Mesenchymal stem cell (in vitro differentiated cells and primary cell): ENCODE results near the gene SLN.
A peak's percentile ranks its signal among the peaks of the same experiment; 100 is the strongest.

Source experiments
- DNase-seq: peaks from one replicate; pipeline ENCODE4 v3.0.0-alpha.2; 2013
- H2AFZ ChIP-seq: one replicate; pipeline ENCODE4 v1.6.1; 2013; ENCODE audit warnings: low read depth, mild to moderate bottlenecking, control low read depth, inconsistent platforms, low read length, moderate library complexity
- H2AK5ac ChIP-seq: 2 replicates; pipeline ENCODE4 v1.6.1; 2013; ENCODE audit warnings: low read length, moderate library complexity, mild to moderate bottlenecking, inconsistent platforms; ENCODE audit not compliant: severe bottlenecking
- H2BK120ac ChIP-seq: one replicate; pipeline ENCODE4 v1.6.1; 2013; ENCODE audit warnings: low read depth, mild to moderate bottlenecking, inconsistent platforms, low read length, moderate library complexity
- H2BK12ac ChIP-seq, 2 experiments: one replicate each; pipeline ENCODE4 v1.6.1; 2013; ENCODE audit warnings: inconsistent platforms in 2 of 2, low read length in 2 of 2, mild to moderate bottlenecking in 2 of 2, moderate library complexity in 2 of 2, control low read depth in 1 of 2
- H2BK15ac ChIP-seq: one replicate; pipeline ENCODE4 v1.6.1; 2013; ENCODE audit warnings: mild to moderate bottlenecking, low read depth, inconsistent platforms; ENCODE audit not compliant: poor library complexity, severe bottlenecking
- H2BK5ac ChIP-seq: 2 replicates; pipeline ENCODE4 v1.6.1; 2013; ENCODE audit warnings: low read depth, mild to moderate bottlenecking, low read length, control low read depth, inconsistent platforms; ENCODE audit not compliant: poor library complexity, severe bottlenecking
- H3K14ac ChIP-seq, 2 experiments: one replicate each; pipeline ENCODE4 v1.6.1; 2013; ENCODE audit warnings: inconsistent platforms in 2 of 2, low read length in 2 of 2, control low read depth in 1 of 2, mild to moderate bottlenecking in 1 of 2, moderate library complexity in 1 of 2
- H3K18ac ChIP-seq, 2 experiments: one replicate each; pipeline ENCODE4 v1.6.1; 2013; ENCODE audit warnings: inconsistent platforms in 2 of 2, low read length in 2 of 2, control low read depth in 1 of 2, low read depth in 1 of 2, mild to moderate bottlenecking in 1 of 2
- H3K23ac ChIP-seq, 2 experiments: one replicate each; pipeline ENCODE4 v1.6.1; 2013; ENCODE audit warnings: inconsistent platforms in 2 of 2, low read length in 2 of 2, mild to moderate bottlenecking in 2 of 2, moderate library complexity in 2 of 2, control low read depth in 1 of 2
- H3K27ac ChIP-seq: 2 replicates; pipeline ENCODE4 v1.5.1; 2013; ENCODE audit warnings: mild to moderate bottlenecking, moderate library complexity, low read length, control low read depth, inconsistent platforms; ENCODE audit not compliant: poor library complexity, severe bottlenecking
- H3K27me3 ChIP-seq, 2 experiments: 2 replicates each; pipeline versions ENCODE4 v1.6.1 to v1.7.0; 2013; ENCODE audit warnings: low read length in 2 of 2, mild to moderate bottlenecking in 2 of 2, moderate library complexity in 2 of 2, control low read depth in 1 of 2, inconsistent platforms in 1 of 2; ENCODE audit not compliant: control insufficient read depth in 1 of 2, insufficient read depth in 1 of 2
- H3K36me3 ChIP-seq, 2 experiments: 2 replicates each; pipeline versions ENCODE4 v1.6.1 to v1.7.0; 2013; ENCODE audit warnings: low read length in 2 of 2, control low read depth in 1 of 2, inconsistent platforms in 1 of 2, low read depth in 1 of 2, mild to moderate bottlenecking in 1 of 2; ENCODE audit not compliant: insufficient read depth in 2 of 2, control insufficient read depth in 1 of 2
- H3K4ac ChIP-seq, 2 experiments: one replicate each; pipeline ENCODE4 v1.6.1; 2013; ENCODE audit warnings: inconsistent platforms in 2 of 2, low read length in 2 of 2, mild to moderate bottlenecking in 2 of 2, moderate library complexity in 2 of 2, control low read depth in 1 of 2, low read depth in 1 of 2
- H3K4me1 ChIP-seq: 2 replicates; pipeline ENCODE4 v1.6.1; 2013; ENCODE audit warnings: low read depth, low read length, control low read depth; ENCODE audit not compliant: control insufficient read depth, insufficient read depth
- H3K4me2 ChIP-seq: 2 replicates; pipeline ENCODE4 v1.6.1; 2013; ENCODE audit warnings: low read length, mild to moderate bottlenecking, inconsistent platforms; ENCODE audit not compliant: poor library complexity, severe bottlenecking
- H3K4me3 ChIP-seq, 2 experiments: 2 replicates each; pipeline versions ENCODE4 v1.5.1 to v1.7.0; 2013; ENCODE audit warnings: low read length in 2 of 2, mild to moderate bottlenecking in 2 of 2, control low read depth in 1 of 2, low read depth in 1 of 2; ENCODE audit not compliant: insufficient read depth in 1 of 2
- H3K79me1 ChIP-seq: replicated peaks from 2 replicates; pipeline ENCODE4 v1.6.1; 2013; ENCODE audit warnings: mild to moderate bottlenecking, control low read depth, low read length, inconsistent platforms; ENCODE audit not compliant: poor library complexity, severe bottlenecking
- H3K9ac ChIP-seq: 2 replicates; pipeline ENCODE4 v1.7.0; 2013; ENCODE audit warnings: mild to moderate bottlenecking, low read length, moderate library complexity
- H3K9me3 ChIP-seq: 2 replicates; pipeline ENCODE4 v1.7.0; 2013; ENCODE audit warnings: mild to moderate bottlenecking, low read length; ENCODE audit not compliant: control insufficient read depth
- H4K8ac ChIP-seq: one replicate; pipeline ENCODE4 v1.6.1; 2013; ENCODE audit warnings: inconsistent platforms, mild to moderate bottlenecking, low read length, moderate library complexity
- H4K91ac ChIP-seq: one replicate; pipeline ENCODE4 v1.6.1; 2013; ENCODE audit warnings: mild to moderate bottlenecking, low read length, inconsistent platforms
- WGBS: methylation state at CpG from one replicate; pipeline ENCODE4 v1.1.7; 2013; ENCODE audit warnings: mixed read lengths; 5-methylcytosine and 5-hydroxymethylcytosine counted together

Gene SLN

DNA sequence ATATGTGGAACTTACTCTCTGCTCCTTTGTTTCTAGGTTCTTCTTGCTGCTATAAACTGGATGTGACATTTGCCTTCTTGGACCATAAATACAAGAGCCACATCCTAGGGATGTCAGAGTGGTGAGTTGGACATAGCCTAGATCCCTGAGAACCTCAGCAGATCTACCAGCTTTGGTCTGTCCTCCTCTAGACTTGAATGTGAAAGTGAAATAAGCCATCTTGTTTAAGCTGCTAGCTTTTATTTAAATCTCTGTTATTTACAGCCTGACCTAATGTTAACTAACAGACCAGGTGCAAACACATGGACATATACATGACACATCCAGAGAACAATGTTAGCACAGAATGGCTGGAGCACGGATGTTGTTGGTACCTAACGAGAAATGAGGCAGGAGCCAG lies 36.0 kb downstream of the SLN start:
- Histone ChIP-seq H3K4me2 (no peak overlapping the region), H3K36me3 (no peaks in the 10 kb centered on the region), H2BK120ac (no peak overlapping the region), H3K23ac (no peak overlapping the region), H4K8ac (no peak overlapping the region), H4K91ac (no peak overlapping the region), H2BK15ac (no peak overlapping the region), H2BK5ac (no peak overlapping the region), H3K14ac (no peak overlapping the region), H2BK12ac (no peak overlapping the region), H3K4ac (no peak overlapping the region), H3K9me3 (no peaks in the 10 kb centered on the region), H3K27ac (no peak overlapping the region), H3K79me1 (no peaks in the 10 kb centered on the region), H3K4me3 (no peak overlapping the region), H2AK5ac (no peak overlapping the region), H3K27me3 (peaks cover 7 to 15% of the 10 kb centered on the region in 2 experiments), H3K4me1 (no peaks in the 10 kb centered on the region), H2AFZ (no peak overlapping the region), H3K18ac (no peak overlapping the region), H3K9ac (no peak overlapping the region)
- DNase-seq: no peak
- 97% methylated on average over 2 of the region's 2 CpGs for WGBS

DNA sequence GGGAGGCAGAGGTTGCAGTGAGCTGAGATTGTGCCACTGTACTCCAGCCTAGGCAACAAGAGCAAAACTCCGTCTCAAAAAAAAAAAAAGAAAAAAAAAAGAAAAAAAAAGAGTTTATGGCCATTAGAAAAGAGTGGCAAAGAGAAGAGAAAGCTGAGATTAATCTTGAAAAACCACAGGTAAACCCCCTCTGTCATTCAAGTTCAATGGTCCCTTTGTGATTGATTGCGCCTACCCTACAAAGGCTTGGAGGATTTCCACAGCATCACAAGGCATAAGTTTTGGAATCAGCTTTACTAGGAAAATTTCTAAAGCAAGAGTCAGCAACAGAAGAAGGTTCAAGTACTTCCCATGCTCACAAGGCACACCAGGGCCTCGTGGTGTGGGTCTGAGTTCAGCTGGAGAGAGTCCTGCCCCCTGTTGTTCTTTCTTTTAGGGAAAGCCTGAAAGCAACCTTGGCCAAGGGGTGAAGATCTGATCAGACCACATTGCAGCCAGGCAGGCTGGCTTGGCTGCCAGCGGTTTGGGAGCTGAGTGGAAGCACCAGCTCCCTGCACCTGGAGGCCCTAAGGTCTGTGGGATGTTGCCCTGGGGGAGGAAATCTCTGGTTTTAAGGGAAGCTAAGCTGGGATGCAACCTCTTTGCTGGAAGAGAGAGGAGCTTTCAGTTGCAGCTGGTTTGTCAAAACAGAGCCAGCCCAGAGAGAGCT lies 41.8 kb downstream of the SLN start:
- Histone ChIP-seq H3K27ac (no peak overlapping the region), H3K9me3 (no peaks in the 10 kb centered on the region), H4K8ac (no peak overlapping the region), H3K79me1 (no peaks in the 10 kb centered on the region), H4K91ac (no peak overlapping the region), H3K4me2 (no peak overlapping the region), H3K4me3 (no peak overlapping the region), H3K23ac (no peak overlapping the region), H2BK12ac (no peak overlapping the region), H2AFZ (no peak overlapping the region), H2BK120ac (no peak overlapping the region), H2AK5ac (no peak overlapping the region), H3K4ac (no peak overlapping the region), H3K9ac (no peak overlapping the region), H2BK5ac (no peak overlapping the region), H3K4me1 (peaks cover 2% of the 10 kb centered on the region), H3K27me3 (peaks cover 18 to 27% of the 10 kb centered on the region in 2 experiments), H3K18ac (no peak overlapping the region), H3K36me3 (no peaks in the 10 kb centered on the region), H2BK15ac (no peak overlapping the region), H3K14ac (no peak overlapping the region)
- DNase-seq: no peak
- 63% methylated on average over 3 of the region's 4 CpGs for WGBS

DNA sequence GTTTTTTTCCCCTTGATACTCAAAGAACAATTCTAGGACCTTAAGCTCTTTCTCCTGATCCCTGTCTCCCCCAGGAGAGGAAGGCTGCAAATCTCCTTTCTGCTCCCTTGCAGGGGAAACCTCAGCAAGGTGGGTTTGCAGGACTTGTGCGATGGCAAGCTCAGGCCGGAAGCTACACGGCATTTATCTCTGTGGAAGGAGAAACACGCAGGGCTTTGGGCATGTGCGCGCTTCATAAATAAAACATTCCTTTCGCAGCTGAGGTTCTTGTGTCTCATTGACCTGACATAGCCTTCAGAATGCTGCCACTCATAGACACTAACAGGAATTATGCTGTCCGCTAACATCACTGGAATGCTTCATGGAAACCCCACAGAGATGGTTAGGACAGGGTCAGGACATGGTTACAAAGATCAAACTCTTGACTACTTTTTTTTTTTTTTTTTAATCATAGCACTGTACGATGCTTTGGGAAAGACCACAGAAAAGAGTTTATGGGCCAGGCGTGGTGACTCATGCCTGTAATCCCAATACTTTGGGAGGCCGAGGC lies 42.6 kb downstream of the SLN start:
- Histone ChIP-seq H3K9me3 (no peaks in the 10 kb centered on the region), H2AFZ (no peak overlapping the region), H2BK120ac (no peak overlapping the region), H3K18ac (no peak overlapping the region), H2BK15ac (no peak overlapping the region), H3K27me3 (peaks cover 21 to 29% of the 10 kb centered on the region in 2 experiments), H4K91ac (no peak overlapping the region), H3K4ac (no peak overlapping the region), H4K8ac (no peak overlapping the region), H2BK12ac (no peak overlapping the region), H3K27ac (no peak overlapping the region), H2BK5ac (no peak overlapping the region), H3K4me3 (no peak overlapping the region), H3K14ac (no peak overlapping the region), H3K9ac (no peak overlapping the region), H3K36me3 (no peaks in the 10 kb centered on the region), H3K4me1 (peaks cover 2% of the 10 kb centered on the region), H3K4me2 (no peak overlapping the region), H2AK5ac (no peak overlapping the region), H3K23ac (no peak overlapping the region), H3K79me1 (no peaks in the 10 kb centered on the region)
- WGBS: 79% methylated on average over 11 of the region's 11 CpGs
- DNase-seq: peak; percentile 18

DNA sequence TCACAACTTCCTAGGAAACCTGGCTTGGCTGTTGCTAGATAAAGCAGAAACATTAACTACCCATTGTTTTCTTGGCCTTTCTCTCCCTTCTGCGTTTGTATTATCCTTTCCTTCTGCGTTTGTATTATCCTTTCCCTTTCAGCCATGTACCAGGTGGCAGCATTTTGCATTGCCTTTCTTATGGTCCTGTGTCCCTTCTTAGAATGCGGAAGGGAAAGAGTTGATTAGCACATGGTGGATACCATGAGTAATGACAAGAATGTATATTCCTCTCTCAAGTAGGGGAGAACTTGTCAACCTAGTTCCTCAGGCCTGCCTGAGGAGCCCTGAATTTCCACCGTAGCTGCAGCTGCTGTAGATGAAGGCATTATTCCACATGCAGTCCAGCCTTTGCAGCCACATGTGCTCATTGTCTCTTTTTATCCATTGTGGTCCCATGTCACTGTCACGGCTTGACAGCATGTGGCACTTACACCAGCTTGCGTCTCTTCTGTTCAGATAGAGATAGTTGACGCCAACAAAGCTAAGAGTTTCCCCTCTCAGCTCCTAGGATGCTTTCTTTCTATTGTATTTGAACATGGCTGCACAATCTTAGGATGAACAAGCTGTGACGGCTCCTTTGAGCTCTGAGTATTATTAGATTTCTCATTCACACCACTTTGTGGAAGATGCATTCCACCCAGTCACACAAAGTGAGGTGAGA lies 44.8 kb downstream of the SLN start:
- no peak overlapping the region for H3K4me2 ChIP-seq

More for the DNA sequence above, 44.8 kb downstream of the SLN start:
- H2AFZ ChIP-seq: no peak overlapping the region
- no peak overlapping the region for H3K4me3 ChIP-seq
- H2BK120ac ChIP-seq: no peak overlapping the region
- H3K23ac ChIP-seq: no peak overlapping the region
- no peak overlapping the region for H4K8ac ChIP-seq
- no peak overlapping the region for H3K9ac ChIP-seq
- peaks cover 2% of the 10 kb centered on the region for H3K4me1 ChIP-seq
- no peak overlapping the region for H2BK15ac ChIP-seq
- no peak for DNase-seq
- no peak overlapping the region for H3K18ac ChIP-seq
- H3K4ac ChIP-seq: no peak overlapping the region
- 71% methylated on average over 6 of the region's 8 CpGs for WGBS
- H4K91ac ChIP-seq: no peak overlapping the region
- H2AK5ac ChIP-seq: no peak overlapping the region
- peaks cover 27 to 29% of the 10 kb centered on the region in 2 experiments for H3K27me3 ChIP-seq
- H3K36me3 ChIP-seq: no peaks in the 10 kb centered on the region
- no peak overlapping the region for H2BK12ac ChIP-seq
- no peaks in the 10 kb centered on the region for H3K9me3 ChIP-seq
- no peak overlapping the region for H2BK5ac ChIP-seq
- no peak overlapping the region for H3K14ac ChIP-seq
- H3K79me1 ChIP-seq: no peaks in the 10 kb centered on the region
- no peak overlapping the region for H3K27ac ChIP-seq
